T-helper 22 cell (primary cell): ENCODE measurements around the gene PTPRN2.
"Not testable (repeated sequence)": the region's sequence is repeated elsewhere in the genome, so short reads cannot be mapped to it uniquely, and the experiment has no call there.

Source experiments
- DNase-seq: peaks from one replicate; pipeline ENCODE4 v3.0.0-alpha.2; 2020; ENCODE audit warnings: low read depth

PTPRN2 gene

GRCh38 chr7:158050441-158050977, 537.1 kb downstream of the PTPRN2 start:
- DNase-seq = no peak

GRCh38 chr7:158049271-158049670, 538.4 kb downstream of the PTPRN2 start:
- DNase-seq = no peak

- no peak for DNase-seq
These were observed 539.1 kb downstream of the PTPRN2 start for GRCh38 chr7:158048569-158048968.

- DNase-seq = no peak
These were observed 540.1 kb downstream of the PTPRN2 start for GRCh38 chr7:158047391-158048059.

- DNase-seq = not testable (repeated sequence)
These were observed 541.4 kb downstream of the PTPRN2 start for GRCh38 chr7:158046246-158046645.

- DNase-seq = no peak
These were observed 543.2 kb downstream of the PTPRN2 start for GRCh38 chr7:158044482-158044823.

GRCh38 chr7:158043551-158044481, 543.8 kb downstream of the PTPRN2 start:
- DNase-seq = no peak

- no peak for DNase-seq
These were observed 545.3 kb downstream of the PTPRN2 start for GRCh38 chr7:158042156-158042880.

- no peak for DNase-seq
These were observed 547.4 kb downstream of the PTPRN2 start for GRCh38 chr7:158040199-158040598.

GRCh38 chr7:158039270-158039669, 548.4 kb downstream of the PTPRN2 start:
- DNase-seq = no peak

- no peak for DNase-seq
These were observed 550.4 kb downstream of the PTPRN2 start for GRCh38 chr7:158037211-158037610.

- no peak for DNase-seq
These were observed 552.3 kb downstream of the PTPRN2 start for GRCh38 chr7:158035343-158035742.

- no peak for DNase-seq
These were observed 553.1 kb downstream of the PTPRN2 start for GRCh38 chr7:158034571-158034970.

GRCh38 chr7:158033925-158034324, 553.7 kb downstream of the PTPRN2 start:
- not testable (repeated sequence) for DNase-seq

- no peak for DNase-seq
These were observed 554.4 kb downstream of the PTPRN2 start for GRCh38 chr7:158033196-158033595.

GRCh38 chr7:158032561-158033115, 555.0 kb downstream of the PTPRN2 start:
- no peak for DNase-seq

- no peak for DNase-seq
These were observed 555.7 kb downstream of the PTPRN2 start for GRCh38 chr7:158031867-158032308.

- no peak for DNase-seq
These were observed 557.1 kb downstream of the PTPRN2 start for GRCh38 chr7:158030566-158030965.

GRCh38 chr7:158030071-158030470, 557.6 kb downstream of the PTPRN2 start:
- DNase-seq = no peak

GRCh38 chr7:158029509-158029908, 558.1 kb downstream of the PTPRN2 start:
- DNase-seq = no peak

GRCh38 chr7:158028971-158029370, 558.7 kb downstream of the PTPRN2 start:
- DNase-seq = no peak
